Measurements from ENCODE around the gene KIF21B.

Gene KIF21B

DNA sequence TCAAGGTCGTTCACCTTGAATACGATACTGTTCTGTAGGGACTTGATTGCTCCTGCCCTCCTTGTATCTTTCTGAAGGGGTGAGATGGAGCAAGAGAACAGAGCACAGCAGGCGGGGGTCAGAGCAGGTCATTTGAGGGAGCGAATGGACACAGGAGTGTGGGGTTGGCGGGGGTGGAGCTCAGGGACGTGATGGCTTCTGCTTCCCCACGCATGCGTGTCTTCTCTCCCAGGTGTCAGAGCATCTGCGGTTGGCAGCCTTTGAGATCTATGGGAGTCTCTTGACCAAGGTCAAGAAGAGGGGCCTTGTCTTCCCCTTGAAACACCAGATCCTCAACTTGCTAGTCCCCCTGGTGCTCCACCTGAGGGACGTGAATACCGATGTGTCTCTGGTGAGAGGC lies 64.9 kb downstream of the KIF21B start:
- DNase-seq (ENCODE audit: low read depth in 1 of 2, low spot score in 1 of 2), result no peak
- H3K27me3 ChIP-seq (ENCODE audit: insufficient read depth, poor library complexity, severe bottlenecking), result no peaks in the 10 kb centered on the region

DNA sequence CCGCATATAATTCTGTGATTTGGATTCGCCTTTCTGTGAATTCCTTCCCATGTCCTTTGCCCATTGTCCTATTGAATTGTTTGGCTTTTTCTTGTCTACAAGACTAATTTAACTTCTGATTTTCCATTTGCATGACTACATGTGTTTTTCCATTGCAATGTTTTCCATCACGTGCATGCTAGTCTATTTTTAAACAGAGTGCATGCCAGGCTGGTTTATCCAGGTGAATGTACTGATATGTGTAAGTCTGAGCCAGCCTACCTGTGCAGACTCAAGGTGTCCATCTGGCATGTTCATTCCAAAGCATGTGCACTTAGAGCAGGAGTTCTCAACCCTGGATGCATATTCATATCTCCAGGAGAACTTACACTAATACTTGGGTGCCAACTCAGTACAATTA lies 69.1 kb downstream of the KIF21B start:
- no peak for DNase-seq (ENCODE audit: low read depth in 1 of 2, low spot score in 1 of 2)
- H3K4me3 ChIP-seq (replicated peaks; ENCODE audit: insufficient read depth, low read length), result no peak overlapping the region
- no peaks in the 10 kb centered on the region for H3K27me3 ChIP-seq (ENCODE audit: insufficient read depth, poor library complexity, severe bottlenecking)
- TF ChIP-seq POLR2AphosphoS5 (IDR thresholded peaks at IDR 0.05; ENCODE audit: low read depth) (no peak), SPI1 (IDR thresholded peaks at IDR 0.05; ENCODE audit: borderline replicate concordance, low read depth) (no peak), GABPA (IDR thresholded peaks at IDR 0.05; ENCODE audit: low read depth) (no peak)
- TF ChIP-seq, protein P1, sequence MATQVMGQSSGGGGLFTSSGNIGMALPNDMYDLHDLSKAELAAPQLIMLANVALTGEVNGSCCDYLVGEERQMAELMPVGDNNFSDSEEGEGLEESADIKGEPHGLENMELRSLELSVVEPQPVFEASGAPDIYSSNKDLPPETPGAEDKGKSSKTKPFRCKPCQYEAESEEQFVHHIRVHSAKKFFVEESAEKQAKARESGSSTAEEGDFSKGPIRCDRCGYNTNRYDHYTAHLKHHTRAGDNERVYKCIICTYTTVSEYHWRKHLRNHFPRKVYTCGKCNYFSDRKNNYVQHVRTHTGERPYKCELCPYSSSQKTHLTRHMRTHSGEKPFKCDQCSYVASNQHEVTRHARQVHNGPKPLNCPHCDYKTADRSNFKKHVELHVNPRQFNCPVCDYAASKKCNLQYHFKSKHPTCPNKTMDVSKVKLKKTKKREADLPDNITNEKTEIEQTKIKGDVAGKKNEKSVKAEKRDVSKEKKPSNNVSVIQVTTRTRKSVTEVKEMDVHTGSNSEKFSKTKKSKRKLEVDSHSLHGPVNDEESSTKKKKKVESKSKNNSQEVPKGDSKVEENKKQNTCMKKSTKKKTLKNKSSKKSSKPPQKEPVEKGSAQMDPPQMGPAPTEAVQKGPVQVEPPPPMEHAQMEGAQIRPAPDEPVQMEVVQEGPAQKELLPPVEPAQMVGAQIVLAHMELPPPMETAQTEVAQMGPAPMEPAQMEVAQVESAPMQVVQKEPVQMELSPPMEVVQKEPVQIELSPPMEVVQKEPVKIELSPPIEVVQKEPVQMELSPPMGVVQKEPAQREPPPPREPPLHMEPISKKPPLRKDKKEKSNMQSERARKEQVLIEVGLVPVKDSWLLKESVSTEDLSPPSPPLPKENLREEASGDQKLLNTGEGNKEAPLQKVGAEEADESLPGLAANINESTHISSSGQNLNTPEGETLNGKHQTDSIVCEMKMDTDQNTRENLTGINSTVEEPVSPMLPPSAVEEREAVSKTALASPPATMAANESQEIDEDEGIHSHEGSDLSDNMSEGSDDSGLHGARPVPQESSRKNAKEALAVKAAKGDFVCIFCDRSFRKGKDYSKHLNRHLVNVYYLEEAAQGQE (IDR thresholded peaks at IDR 0.05; ENCODE audit: insufficient replicate concordance, low read depth), result no peak
- TF ChIP-seq, protein P2, sequence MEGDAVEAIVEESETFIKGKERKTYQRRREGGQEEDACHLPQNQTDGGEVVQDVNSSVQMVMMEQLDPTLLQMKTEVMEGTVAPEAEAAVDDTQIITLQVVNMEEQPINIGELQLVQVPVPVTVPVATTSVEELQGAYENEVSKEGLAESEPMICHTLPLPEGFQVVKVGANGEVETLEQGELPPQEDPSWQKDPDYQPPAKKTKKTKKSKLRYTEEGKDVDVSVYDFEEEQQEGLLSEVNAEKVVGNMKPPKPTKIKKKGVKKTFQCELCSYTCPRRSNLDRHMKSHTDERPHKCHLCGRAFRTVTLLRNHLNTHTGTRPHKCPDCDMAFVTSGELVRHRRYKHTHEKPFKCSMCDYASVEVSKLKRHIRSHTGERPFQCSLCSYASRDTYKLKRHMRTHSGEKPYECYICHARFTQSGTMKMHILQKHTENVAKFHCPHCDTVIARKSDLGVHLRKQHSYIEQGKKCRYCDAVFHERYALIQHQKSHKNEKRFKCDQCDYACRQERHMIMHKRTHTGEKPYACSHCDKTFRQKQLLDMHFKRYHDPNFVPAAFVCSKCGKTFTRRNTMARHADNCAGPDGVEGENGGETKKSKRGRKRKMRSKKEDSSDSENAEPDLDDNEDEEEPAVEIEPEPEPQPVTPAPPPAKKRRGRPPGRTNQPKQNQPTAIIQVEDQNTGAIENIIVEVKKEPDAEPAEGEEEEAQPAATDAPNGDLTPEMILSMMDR (IDR thresholded peaks at IDR 0.05; ENCODE audit: insufficient read depth, low read length), result no peak
- H3K27ac ChIP-seq (replicated peaks), result no peak overlapping the region

More for the DNA sequence above, 64.9 kb downstream of the KIF21B start:
- H3K27ac ChIP-seq (replicated peaks), result no peak overlapping the region
- TF ChIP-seq, protein P2 (IDR thresholded peaks at IDR 0.05; ENCODE audit: insufficient read depth, low read length), result no peak
- TF ChIP-seq SPI1 (IDR thresholded peaks at IDR 0.05; ENCODE audit: borderline replicate concordance, low read depth), result no peak
- TF ChIP-seq, protein P1 (IDR thresholded peaks at IDR 0.05; ENCODE audit: insufficient replicate concordance, low read depth), result no peak
- no peak for TF ChIP-seq POLR2AphosphoS5 (IDR thresholded peaks at IDR 0.05; ENCODE audit: low read depth)
- no peak for TF ChIP-seq GABPA (IDR thresholded peaks at IDR 0.05; ENCODE audit: low read depth)
- no peak overlapping the region for H3K4me3 ChIP-seq (replicated peaks; ENCODE audit: insufficient read depth, low read length)

DNA sequence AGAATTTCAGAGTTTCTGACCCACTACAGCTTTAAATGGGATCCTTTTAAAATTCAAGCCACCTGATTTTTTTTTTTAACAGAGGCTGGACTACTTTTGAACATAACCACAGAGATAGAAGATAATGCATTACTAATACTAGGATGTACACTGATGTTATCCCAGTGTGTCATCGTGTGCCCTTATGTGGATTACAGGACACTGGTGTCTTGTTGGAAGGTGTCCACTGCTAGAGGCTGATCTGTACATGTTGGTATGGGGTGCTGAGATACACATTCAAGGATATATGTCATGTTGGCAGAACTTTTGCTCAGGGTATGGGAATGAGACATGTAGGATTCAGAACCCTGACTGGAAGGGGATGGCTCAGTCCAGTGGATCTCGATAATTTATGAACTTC lies 72.5 kb downstream of the KIF21B start:
- Histone ChIP-seq H3K27me3 (ENCODE audit: insufficient read depth, poor library complexity, severe bottlenecking) (no peaks in the 10 kb centered on the region), H3K27ac (replicated peaks) (no peak overlapping the region), H3K4me3 (replicated peaks; ENCODE audit: insufficient read depth, low read length) (no peak overlapping the region)
- TF ChIP-seq POLR2AphosphoS5 (IDR thresholded peaks at IDR 0.05; ENCODE audit: low read depth), result no peak
- TF ChIP-seq, protein P1 (IDR thresholded peaks at IDR 0.05; ENCODE audit: insufficient replicate concordance, low read depth), result no peak
- no peak for TF ChIP-seq SPI1 (IDR thresholded peaks at IDR 0.05; ENCODE audit: borderline replicate concordance, low read depth)
- TF ChIP-seq GABPA (IDR thresholded peaks at IDR 0.05; ENCODE audit: low read depth), result no peak
- TF ChIP-seq, protein P2 (IDR thresholded peaks at IDR 0.05; ENCODE audit: insufficient read depth, low read length), result no peak
- no peak for DNase-seq (ENCODE audit: low read depth in 1 of 2, low spot score in 1 of 2)

All from HL-60 (cell line).